ENCODE measurements around the gene WBP4. TPM values are rescaled to one million over a fixed set of nuclear protein-coding genes. Genes with fewer than 3 reads are reported as not detected.

The WBP4 gene
- total and polyA plus RNA-seq, 2 of the 4 experiments (the other 2 are of a cell fraction) = 4.3 to 11.0 TPM

DNA sequence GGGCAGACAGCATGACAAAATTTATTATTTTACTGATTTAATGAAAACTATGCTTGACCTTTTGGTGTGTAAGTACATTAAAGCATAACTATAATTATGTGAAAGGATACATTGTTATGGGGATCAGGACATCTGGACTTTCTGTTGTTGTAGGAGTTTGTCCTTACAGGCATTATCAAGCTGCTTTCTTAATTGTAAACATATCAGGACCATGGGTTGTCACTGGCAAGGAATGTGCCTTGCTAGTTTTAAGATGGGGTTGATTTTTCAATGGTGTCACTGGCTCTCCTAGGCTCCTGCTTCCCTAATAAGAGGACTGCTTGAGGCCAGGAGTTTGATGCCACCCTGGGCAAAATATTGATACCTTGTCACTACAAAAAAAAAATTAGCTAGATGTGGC lies 38.7 kb downstream of the WBP4 start:
- CTCF ChIA-PET = no interaction called here
- no peak overlapping the region for H2AK9ac ChIP-seq (replicated peaks; ENCODE audit: low read depth, low read length, poor library complexity)
- H3K4me1 ChIP-seq (ENCODE audit: control insufficient read depth, insufficient read depth, low read length) = no peaks in the 10 kb centered on the region
- no peaks in the 10 kb centered on the region for H3K9me3 ChIP-seq (ENCODE audit: control insufficient read depth, insufficient read depth, low read length)
- no peak overlapping the region for H3K56ac ChIP-seq (ENCODE audit: extremely low read depth, insufficient read depth, low read length)
- no peak overlapping the region for H2BK15ac ChIP-seq (ENCODE audit: low read depth, low read length)
- H3K27me3 ChIP-seq (ENCODE audit: control insufficient read depth, insufficient read depth, low read length) = no peaks in the 10 kb centered on the region; the same call in 1 of the 2 replicates
- POLR2A ChIA-PET (ENCODE audit: unreplicated experiment) = no interaction called here
- H2AK5ac ChIP-seq (ENCODE audit: low read depth, low read length) = no peak overlapping the region
- intact Hi-C loops (cut with micrococcal nuclease) (no loop called here), in situ Hi-C loops (cut with MboI; ENCODE audit: low sequenced_read_pairs) (loop anchor here (25.0 kb wide), 1 partner anchor 212 kb away; the partner anchor contains the start of gene NAA16), dilution Hi-C loops (cut with HindIII; ENCODE audit: low sequenced_read_pairs, unreplicated experiment) (no loop called here)
- no peak overlapping the region for H3K4me3 ChIP-seq (ENCODE audit: insufficient read depth, low read depth, low read length)
- no peak overlapping the region for H4K8ac ChIP-seq (ENCODE audit: low read depth in 2 of 2, low read length in 2 of 2)
- no peak overlapping the region for H3K23ac ChIP-seq (ENCODE audit: low read depth, low read length)
- no peak for TF ChIP-seq MAZ (IDR thresholded peaks at IDR 0.05; ENCODE audit: borderline replicate concordance, low read depth, low read length)
- no peak for TF ChIP-seq CEBPB (IDR thresholded peaks at IDR 0.05; ENCODE audit: low read depth, low read length)
- no peak for TF ChIP-seq FOS (IDR thresholded peaks at IDR 0.05; ENCODE audit: low read depth, low read length)
- TF ChIP-seq RFX5 (IDR thresholded peaks at IDR 0.05; ENCODE audit: low read depth, low read length) = no peak
- TF ChIP-seq, protein P1, sequence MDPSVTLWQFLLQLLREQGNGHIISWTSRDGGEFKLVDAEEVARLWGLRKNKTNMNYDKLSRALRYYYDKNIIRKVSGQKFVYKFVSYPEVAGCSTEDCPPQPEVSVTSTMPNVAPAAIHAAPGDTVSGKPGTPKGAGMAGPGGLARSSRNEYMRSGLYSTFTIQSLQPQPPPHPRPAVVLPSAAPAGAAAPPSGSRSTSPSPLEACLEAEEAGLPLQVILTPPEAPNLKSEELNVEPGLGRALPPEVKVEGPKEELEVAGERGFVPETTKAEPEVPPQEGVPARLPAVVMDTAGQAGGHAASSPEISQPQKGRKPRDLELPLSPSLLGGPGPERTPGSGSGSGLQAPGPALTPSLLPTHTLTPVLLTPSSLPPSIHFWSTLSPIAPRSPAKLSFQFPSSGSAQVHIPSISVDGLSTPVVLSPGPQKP (IDR thresholded peaks at IDR 0.05; ENCODE audit: borderline replicate concordance, low read depth, low read length) = no peak
- no peak for TF ChIP-seq POLR2A (IDR thresholded peaks at IDR 0.05; ENCODE audit: low read depth, low read length)
- TF ChIP-seq BHLHE40 (IDR thresholded peaks at IDR 0.05; ENCODE audit: low read depth, low read length) = no peak
- TF ChIP-seq, protein P2, sequence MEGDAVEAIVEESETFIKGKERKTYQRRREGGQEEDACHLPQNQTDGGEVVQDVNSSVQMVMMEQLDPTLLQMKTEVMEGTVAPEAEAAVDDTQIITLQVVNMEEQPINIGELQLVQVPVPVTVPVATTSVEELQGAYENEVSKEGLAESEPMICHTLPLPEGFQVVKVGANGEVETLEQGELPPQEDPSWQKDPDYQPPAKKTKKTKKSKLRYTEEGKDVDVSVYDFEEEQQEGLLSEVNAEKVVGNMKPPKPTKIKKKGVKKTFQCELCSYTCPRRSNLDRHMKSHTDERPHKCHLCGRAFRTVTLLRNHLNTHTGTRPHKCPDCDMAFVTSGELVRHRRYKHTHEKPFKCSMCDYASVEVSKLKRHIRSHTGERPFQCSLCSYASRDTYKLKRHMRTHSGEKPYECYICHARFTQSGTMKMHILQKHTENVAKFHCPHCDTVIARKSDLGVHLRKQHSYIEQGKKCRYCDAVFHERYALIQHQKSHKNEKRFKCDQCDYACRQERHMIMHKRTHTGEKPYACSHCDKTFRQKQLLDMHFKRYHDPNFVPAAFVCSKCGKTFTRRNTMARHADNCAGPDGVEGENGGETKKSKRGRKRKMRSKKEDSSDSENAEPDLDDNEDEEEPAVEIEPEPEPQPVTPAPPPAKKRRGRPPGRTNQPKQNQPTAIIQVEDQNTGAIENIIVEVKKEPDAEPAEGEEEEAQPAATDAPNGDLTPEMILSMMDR (conservative IDR thresholded peaks at IDR 0.05; ENCODE audit: low read depth, low read length) = no peak
- no peak for TF ChIP-seq MAFK (IDR thresholded peaks at IDR 0.05; ENCODE audit: low read depth, low read length)
- TF ChIP-seq SMC3 (IDR thresholded peaks at IDR 0.05; ENCODE audit: low read depth, low read length) = no peak
- no peak for TF ChIP-seq RCOR1 (IDR thresholded peaks at IDR 0.05; ENCODE audit: insufficient replicate concordance, low read length)
- no peak for TF ChIP-seq NFE2L2 (IDR thresholded peaks at IDR 0.05; ENCODE audit: low read depth, low read length)
- TF ChIP-seq RAD21 (IDR thresholded peaks at IDR 0.05; ENCODE audit: low read length) = no peak
- no peak overlapping the region for H4K91ac ChIP-seq (ENCODE audit: insufficient read depth, low read depth, low read length)
- BruUV-seq (replicated peaks) = no TSS peak
- H3K9ac ChIP-seq (ENCODE audit: low read depth, low read length) = no peak overlapping the region
- H2BK20ac ChIP-seq (ENCODE audit: low read depth, low read length) = no peak overlapping the region
- no peak overlapping the region for H3K4me2 ChIP-seq (ENCODE audit: low read depth, low read length)
- no peak for ATAC-seq (ENCODE audit: low read depth)
- H3K4ac ChIP-seq (ENCODE audit: low read depth, low read length) = no peak overlapping the region
- DNase-seq = no peak
- no peak overlapping the region for H2BK120ac ChIP-seq (ENCODE audit: low read depth, low read length)
- H3K27ac ChIP-seq (ENCODE audit: insufficient read depth, low read length) = no peak overlapping the region
- H3K79me1 ChIP-seq (ENCODE audit: low read depth in 1 of 2, low read length in 2 of 2) = no peaks in the 10 kb centered on the region
- H3K9me1 ChIP-seq (ENCODE audit: insufficient read depth, low read length) = no peaks in the 10 kb centered on the region
- no peak overlapping the region for H2AFZ ChIP-seq (replicated peaks; ENCODE audit: low read length, poor library complexity)
- no peak overlapping the region for H2BK5ac ChIP-seq (ENCODE audit: low read depth, low read length, poor library complexity, severe bottlenecking)
- H4K5ac ChIP-seq (ENCODE audit: low read depth, low read length) = no peak overlapping the region
- no peak overlapping the region for H3K14ac ChIP-seq (replicated peaks; ENCODE audit: low read depth, low read length)
- H4K20me1 ChIP-seq (ENCODE audit: insufficient read depth, low read length) = no peaks in the 10 kb centered on the region
- no peaks in the 10 kb centered on the region for H3K36me3 ChIP-seq (ENCODE audit: control insufficient read depth, insufficient read depth, low read length)
- H3K18ac ChIP-seq (ENCODE audit: low read depth, low read length) = no peak overlapping the region

All from IMR-90 (cell line).